GM18507 (cell line): ENCODE measurements around the gene USP34.
"Not testable (repeated sequence)": the region's sequence is repeated elsewhere in the genome, so short reads cannot be mapped to it uniquely, and the experiment has no call there.

Source experiments
- DNase-seq: peaks from one replicate; pipeline ENCODE4 v3.0.0; 2011; ENCODE audit warnings: low read depth; ENCODE audit not compliant: insufficient read length; ENCODE audit errors: extremely low spot score
- FAIRE-seq: peaks from 2 replicates; lab custom pipeline; 2011; peaks lifted over from hg19 to GRCh38; lab: Jason Lieb, UNC

The USP34 gene

DNA sequence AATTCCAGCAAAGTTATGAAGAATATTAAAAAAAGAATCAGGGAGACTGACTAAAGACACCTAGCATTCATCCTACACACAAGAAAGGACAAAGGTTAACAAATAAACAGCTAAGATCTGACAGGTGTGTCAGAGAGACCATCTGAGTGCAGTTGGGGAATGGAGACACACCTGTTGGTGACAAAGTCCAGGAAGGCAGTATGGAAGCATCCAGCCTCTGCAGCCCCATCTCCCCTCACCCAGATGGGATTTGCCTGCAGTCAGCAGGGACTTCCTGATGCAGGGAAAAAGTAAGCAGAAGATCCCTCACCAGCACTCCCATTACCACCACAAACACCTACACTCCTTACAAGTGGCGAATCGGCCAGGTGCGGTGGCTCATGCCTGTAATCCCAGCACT lies 37.9 kb downstream of the USP34 start:
- DNase-seq (no peak), FAIRE-seq (no peak)

DNA sequence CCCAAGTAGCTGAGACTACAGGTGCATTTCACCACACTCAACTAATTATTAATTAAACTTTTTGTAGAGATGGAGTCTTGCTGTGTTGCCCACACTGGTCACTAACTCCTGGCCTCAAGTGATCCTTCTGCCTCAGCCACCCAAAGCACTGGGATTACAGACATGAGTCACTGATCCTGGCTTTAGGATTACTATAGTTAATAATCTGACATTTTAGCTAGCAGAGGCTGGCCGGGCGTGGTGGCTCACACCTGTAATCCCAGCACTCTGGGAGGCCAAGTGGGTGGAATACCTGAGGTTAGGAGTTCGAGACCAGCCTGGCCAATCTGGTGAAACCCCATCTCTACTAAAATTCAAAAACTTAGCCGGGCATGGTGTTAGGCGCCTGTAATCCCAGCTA lies 39.5 kb downstream of the USP34 start:
- FAIRE-seq: no peak
- no peak for DNase-seq

DNA sequence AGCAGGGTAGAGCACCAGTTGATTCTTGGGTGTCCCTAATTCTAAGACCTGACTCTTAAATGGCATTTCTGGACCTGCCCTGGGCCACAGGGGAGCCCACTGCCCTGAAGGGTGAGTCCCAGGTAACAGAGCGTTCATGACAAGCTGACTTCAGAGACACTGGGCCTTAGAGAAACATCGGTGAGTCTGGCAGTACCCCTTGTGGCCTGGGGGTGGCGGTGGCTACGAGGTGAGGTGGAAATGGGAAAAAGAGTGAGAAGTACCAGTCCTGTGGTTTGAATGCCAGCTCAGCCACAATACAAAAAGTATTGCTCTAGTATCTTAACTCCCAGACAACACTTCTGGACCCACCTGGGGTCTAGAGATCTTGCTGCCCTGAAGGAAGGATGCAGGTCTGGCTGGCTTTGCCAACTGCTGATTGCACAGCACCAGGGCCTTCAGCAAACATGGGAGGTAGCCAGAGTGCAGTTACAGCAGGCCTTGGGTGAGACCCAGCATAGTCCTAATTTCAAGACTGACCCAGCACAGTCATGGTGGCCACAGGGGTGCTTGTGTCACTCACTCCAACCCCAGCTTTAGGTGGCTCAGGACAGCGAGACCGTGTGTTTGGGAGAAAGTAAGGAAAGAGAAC lies 44.5 kb downstream of the USP34 start:
- DNase-seq (peak; percentile 40), FAIRE-seq (peak; percentile 89)

DNA sequence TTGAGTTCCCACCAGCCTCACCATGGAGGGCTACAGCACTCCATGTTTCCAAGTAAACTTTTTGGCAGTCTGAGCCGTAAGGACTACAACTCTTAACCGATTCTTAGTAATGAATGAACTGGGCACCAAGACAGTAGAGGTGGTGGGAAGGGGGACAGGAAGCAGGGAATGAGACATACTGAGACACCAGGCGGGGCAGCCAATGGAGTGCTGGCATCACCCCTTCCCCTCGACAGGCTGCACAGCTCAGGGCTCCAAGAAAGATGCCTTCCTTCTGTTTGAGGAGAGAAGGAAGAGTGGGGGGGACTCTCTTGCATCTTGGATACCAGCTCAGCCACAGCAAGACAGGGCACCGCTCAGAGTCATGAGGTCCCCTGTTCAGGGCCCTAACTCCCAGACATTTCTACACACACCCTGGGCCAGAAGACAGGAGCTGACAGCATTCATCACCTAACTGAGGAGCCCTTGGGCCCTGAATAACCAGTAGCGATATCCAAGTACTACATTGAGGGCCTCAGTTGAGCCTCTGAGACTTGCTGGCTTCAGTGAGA lies 45.2 kb downstream of the USP34 start:
- DNase-seq (no peak), FAIRE-seq (no peak)

DNA sequence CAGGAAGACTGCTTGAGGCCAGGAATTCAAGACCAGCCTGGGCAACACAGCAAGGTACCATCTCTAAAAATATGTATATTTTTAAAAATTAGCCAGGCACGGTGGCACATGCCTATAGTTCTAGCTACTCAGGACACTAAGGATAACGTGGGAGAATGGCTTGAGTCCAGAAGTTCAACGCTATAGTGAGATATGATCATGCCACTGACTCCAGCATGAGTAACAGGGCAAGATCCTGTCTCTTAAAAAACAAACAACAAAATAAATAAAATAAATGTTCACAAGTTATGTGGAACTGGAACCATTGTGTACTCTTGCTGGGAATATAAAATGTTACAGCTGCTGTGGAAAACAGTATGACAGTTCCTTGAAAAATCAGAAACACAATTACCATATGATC lies 47.2 kb downstream of the USP34 start:
- DNase-seq (no peak), FAIRE-seq (no peak)

DNA sequence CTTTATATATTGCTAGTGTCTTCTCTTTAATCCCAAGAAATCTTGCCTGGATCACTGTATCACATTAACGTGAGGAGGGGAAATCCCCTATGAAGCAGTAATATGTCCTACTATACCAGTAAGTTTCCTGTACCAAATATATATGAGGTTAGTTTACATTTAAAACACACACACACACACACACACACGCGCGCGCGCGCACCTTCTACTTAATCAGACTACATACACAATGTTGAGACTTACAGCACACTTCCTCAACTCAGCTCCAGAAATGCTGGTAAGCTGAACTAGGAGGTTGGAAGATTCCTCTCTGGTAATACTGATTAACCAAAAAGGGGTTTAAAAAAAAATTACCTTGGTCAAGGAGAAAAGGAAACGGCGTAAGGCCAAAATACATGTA lies 49.3 kb downstream of the USP34 start:
- no peak for DNase-seq
- FAIRE-seq: no peak

DNA sequence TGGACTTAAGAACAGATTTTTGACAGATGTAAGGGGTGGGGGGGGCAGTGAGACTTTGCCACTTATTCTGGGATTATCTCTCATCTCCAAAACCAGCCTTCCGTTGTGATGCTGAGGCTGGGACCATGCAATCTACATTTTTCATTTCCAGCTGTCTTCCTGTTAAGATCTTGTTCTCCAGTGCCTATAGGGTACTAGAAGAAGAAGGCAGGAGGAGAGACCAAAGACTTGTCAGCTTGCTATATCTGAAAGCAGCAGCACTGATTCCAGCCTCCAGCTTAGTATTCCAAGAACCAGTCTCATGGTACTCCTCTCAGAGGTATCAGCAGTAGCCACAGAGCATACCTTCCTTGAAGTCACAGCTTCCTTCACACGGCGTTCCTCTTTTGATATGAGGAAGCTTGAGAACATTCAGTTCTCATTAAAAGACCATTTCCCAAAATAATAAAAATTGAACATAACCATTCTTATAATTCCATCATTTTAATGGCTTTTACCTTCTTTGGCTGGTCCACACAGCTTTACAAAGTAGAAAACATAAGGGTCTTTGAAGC lies 49.8 kb downstream of the USP34 start:
- FAIRE-seq: no peak
- no peak for DNase-seq

DNA sequence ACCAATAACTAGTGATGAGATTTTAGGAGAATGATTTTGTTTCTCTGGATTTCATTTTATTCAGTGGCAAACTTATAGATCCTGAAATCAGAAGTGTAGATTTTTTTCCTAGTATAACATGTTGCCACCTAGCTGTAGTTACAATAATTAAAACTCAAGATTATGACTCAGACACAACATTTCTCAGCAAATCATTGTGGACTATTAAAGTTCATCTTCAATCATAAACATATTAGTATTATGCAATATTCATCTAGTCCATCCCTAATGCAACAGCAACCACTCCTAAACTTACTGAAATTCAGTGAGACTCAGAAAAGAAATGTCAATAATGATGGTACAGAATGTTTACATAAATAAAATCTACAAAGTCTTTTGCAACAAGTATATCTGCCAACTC lies 51.3 kb downstream of the USP34 start:
- FAIRE-seq: no peak

DNA sequence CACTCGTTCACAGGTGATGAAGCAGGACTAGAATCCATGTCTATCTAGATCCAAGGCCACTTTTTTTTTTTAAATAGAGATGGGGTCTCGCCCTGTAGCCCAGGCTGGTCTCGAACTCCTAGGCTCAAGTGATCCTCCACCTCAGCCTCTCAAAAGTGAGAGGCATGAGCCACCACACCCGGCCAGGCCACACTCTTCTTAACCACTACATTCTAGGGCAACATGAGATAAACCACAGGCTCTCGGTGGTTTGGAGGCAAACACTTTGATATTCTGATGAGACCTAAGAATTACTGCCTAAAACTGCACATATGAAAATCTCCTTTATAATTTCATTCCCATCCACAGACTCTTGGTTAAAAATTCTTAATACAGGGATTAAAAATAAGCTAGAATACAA lies 51.8 kb downstream of the USP34 start:
- FAIRE-seq (peak; percentile 45), DNase-seq (no peak)

More for the DNA sequence above, 51.3 kb downstream of the USP34 start:
- DNase-seq: no peak

DNA sequence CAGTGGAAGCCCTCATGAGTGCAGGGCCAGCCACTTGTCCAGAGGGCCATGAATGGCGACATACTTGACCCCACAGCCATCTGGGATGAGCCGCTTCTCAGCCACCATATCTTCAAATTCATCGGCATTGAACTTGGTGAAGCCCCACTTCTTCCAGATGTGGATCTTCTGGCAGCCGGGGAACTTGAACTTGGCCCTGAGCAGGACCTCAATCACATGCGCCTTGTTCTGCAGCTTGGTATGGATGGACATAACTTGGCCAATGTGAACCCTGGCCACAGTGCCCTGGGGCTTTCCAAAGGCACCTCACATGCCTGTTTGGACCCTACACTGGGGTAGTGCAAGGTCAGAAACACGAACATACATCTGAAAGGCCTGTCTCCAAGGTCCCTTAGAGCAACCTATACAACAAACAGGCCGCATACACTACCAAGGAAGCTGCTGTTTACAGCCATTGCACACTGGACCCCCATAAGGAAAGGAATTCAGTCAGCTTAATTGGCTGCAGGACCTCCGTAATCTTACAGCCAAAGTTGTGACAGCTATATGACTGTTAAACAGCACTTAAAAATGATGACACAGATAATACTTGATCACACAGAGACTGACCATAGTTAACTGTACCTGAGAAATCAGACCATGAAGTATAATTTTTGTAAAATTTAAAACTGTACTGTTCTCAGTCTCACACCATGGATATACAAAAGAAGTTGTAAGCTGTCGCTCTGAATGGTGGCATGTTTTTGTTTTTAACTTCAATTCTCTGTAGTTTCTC lies 53.8 kb downstream of the USP34 start:
- no peak for DNase-seq
- no peak for FAIRE-seq

DNA sequence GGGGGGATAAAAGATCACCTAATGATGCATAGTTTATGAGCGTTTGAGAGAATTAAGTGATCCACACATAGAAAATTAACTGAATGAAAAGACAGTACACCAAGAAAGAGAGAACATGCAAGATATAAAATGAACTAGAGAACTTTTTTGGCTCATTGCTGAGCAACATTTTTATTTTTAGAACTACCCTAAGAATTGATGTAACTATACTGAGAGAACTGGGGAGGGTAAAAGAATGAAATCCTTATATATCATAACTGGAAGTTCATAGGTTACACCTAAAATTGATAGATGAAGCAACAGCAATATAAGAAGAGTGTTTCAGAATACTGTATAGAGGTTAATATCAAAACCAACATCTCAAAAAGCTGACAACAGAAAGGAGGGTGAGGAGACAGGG lies 55.6 kb downstream of the USP34 start:
- FAIRE-seq (no peak), DNase-seq (no peak)

DNA sequence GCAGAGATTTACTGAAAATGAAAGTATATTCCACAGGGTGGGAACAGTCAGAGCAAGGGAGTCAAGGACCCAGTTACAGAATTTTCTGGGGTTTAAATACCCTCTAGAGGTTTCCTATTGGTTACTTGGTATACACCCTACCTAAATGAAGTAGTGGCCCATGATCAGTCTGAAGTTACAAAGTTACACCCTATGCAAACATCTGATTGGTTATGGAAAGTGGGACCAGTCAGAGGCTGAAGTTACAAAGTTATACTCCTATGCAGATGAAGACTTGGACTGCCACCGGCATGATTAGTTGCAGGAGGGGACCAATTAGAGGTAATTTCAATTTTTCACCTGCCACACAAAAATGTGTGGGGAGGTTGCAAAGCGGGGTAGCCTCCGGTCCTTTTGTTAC lies 56.2 kb downstream of the USP34 start:
- DNase-seq: no peak
- no peak for FAIRE-seq

DNA sequence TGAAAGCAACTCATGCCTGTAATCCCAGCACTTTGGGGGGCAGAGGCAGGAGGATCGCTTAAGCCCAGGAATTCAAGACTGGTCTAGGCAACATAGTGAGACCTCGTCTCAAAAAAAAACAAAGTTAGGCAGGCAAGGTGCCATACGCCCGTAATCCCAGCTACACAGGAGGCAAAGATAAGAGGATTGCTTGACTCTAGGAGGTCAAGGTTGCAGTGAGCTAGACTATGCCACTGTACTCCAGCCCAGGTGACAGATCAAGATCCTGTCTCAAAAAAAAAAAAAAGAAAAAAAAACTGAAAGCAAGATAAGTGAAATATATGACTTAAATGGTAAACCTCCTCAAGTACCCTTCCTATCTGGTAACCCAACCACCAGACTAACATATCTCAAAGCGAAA lies 59.8 kb downstream of the USP34 start:
- no peak for DNase-seq
- FAIRE-seq: no peak

DNA sequence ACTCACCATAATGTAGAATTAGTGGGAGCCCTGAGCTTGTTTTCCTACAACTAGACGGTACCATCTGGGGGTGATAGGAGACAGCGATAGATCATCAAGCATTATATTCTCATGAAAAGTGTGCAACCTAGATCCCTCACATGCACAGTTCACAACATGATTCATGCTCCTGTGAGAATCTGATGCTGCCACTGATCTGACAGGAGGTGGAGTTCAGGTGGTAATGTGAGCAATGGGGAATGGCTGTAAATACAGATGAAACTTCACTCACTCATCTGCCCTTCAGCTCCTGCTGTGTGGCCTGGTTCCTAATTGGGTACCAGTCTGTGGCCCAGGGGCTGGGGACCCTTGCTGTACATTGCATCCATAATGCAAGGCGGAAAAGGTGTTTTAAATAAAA lies 60.7 kb downstream of the USP34 start:
- no peak for FAIRE-seq
- no peak for DNase-seq

DNA sequence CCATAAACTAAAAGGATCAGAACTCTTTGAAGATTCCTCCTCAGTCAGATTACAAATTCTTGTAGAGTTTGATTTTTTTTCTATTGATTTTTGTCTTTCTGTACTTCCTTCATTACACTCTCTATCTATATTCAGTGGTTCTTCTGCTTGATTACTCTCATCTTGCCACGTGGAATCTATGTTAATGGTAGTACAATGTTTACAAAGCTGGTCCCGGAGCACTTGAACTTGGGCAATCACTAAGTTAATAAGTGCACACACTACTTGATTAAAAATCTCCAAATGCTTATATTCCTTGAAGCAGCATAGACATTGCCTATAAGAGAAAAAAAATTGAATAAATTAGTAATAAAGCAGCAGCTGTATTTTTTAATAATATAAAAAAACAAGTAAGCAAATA lies 65.1 kb downstream of the USP34 start:
- DNase-seq: no peak
- no peak for FAIRE-seq

DNA sequence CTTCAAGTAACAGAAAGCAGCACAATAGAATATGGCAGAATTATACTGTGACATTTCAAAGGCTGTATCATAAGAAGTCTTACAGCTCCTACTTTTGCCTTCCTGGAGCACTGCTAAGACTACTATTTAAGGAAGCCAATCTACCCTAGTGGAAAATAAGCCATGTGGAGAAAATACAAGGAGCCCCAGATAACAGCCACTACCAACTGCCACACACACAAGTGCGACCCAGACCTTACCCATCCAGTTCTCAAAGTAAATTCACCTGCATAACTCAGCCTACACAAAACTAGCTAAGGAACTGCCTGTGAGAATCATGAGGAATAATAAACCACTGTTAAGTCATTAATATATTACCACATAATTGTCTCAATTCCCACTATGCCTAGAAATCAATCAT lies 66.4 kb downstream of the USP34 start:
- FAIRE-seq: no peak
- DNase-seq: no peak

DNA sequence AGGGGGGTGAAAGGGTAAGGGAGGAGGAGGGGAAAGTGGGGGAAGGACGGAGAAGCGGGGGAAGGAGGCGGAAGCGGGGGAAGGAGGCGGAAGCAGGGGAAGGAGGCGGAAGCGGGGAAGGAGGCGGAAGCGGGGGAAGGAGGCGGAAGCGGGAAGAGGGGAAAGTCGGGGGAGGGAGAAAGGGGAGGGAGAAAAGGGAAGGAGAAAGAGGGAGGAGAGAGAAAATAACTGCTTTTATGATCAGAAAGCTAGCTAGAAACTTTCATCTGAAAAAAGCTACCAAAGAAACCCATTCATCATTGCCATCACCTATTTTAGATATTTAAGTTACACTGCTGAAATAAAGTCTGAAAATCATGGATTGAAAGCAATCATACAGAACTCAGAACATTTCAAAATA lies 72.5 kb downstream of the USP34 start:
- FAIRE-seq (no peak), DNase-seq (no peak)

DNA sequence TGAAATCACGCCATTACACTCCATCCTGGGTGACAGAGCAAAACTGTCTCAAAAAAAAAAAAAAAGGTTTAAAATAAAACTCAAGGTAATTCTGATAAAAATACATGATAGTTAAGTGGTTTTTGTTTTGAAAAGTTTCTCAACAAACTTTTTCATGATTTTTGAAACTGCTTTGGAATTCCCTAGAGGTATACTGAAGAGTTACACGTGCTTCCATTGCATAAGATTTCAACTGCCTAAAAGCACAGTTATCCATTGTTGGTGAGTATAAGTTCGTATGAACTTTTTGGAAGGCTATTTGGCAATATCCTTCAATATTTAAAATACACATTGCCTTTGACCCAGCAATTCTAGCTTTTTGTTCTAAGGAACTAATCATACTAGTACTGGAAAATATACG lies 74.9 kb downstream of the USP34 start:
- DNase-seq: no peak
- no peak for FAIRE-seq

DNA sequence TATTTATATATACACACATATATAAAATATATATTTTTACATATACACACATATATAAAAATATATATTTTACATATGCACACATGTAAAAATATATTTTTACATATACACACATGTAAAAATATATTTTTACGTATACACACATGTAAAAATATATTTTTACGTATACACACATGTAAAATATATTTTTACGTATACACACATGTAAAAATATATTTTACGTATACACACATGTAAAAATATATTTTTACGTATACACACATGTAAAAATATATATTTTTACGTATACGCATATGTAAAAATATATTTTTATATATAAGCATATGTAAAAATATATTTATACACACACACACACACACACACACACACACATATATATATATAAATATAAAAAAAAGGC lies 83.3 kb downstream of the USP34 start:
- FAIRE-seq, DNase-seq: not testable (repeated sequence)

DNA sequence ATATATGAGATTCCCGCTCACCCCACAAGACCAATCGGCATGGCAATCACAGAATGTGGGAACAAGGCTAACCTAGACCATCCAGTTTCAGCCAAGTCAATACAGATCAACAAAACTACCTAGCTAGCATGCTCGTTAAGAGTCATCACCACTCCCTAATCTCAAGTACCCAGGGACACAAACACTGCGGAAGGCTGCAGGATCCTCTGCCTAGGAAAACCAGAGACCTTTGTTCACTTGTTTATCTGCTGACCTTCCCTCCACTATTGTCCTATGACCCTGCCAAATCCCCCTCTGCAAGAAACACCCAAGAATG lies 90.0 kb downstream of the USP34 start:
- FAIRE-seq, DNase-seq: not testable (repeated sequence)
